Ishikawa (cell line): ENCODE data around the gene MACROD2.

Experiments used
- CEBPB ChIP-seq: IDR thresholded peaks from 2 replicates; pipeline ENCODE4 v1.6.1; 2012
- CREB1 ChIP-seq: IDR thresholded peaks from 2 replicates; pipeline ENCODE4 v1.6.1; 2012; ENCODE audit warnings: low read depth
- EGR1 ChIP-seq: IDR thresholded peaks from 2 replicates; pipeline ENCODE4 v1.6.1; 2012
- EP300 ChIP-seq: IDR thresholded peaks from 2 replicates; pipeline ENCODE4 v1.6.1; 2012; ENCODE audit warnings: borderline replicate concordance
- FOXM1 ChIP-seq: IDR thresholded peaks from 2 replicates; pipeline ENCODE4 v1.6.1; 2012; ENCODE audit warnings: low read depth, borderline replicate concordance
- NFIC ChIP-seq: IDR thresholded peaks from 2 replicates; pipeline ENCODE4 v1.6.1; 2012
- RAD21 ChIP-seq: IDR thresholded peaks from 2 replicates; pipeline ENCODE4 v1.6.1; 2012; ENCODE audit warnings: low read depth
- TAF1 ChIP-seq: IDR thresholded peaks from 2 replicates; pipeline ENCODE4 v1.6.1; 2012; ENCODE audit warnings: low read depth, mild to moderate bottlenecking
- TCF12 ChIP-seq: IDR thresholded peaks from 2 replicates; pipeline ENCODE4 v1.6.1; 2012; ENCODE audit warnings: low read depth
- TEAD4 ChIP-seq: IDR thresholded peaks from 2 replicates; pipeline ENCODE4 v1.6.1; 2012
- YY1 ChIP-seq: IDR thresholded peaks from 2 replicates; pipeline ENCODE4 v1.6.1; 2012; ENCODE audit warnings: low read depth
- ZBTB7A ChIP-seq: IDR thresholded peaks from 2 replicates; pipeline ENCODE4 v1.6.1; 2012; ENCODE audit warnings: low read depth
- TF ChIP-seq, protein P1 (sequence below): IDR thresholded peaks from 2 replicates; pipeline ENCODE4 v1.6.1; 2012; ENCODE audit warnings: low read depth, mild to moderate bottlenecking
- TF ChIP-seq, protein P2 (sequence below): IDR thresholded peaks from 2 replicates; pipeline ENCODE4 v1.6.1; 2012
- TF ChIP-seq, protein P3 (sequence below): IDR thresholded peaks from 2 replicates; pipeline ENCODE4 v1.6.1; 2012

MACROD2 gene

DNA sequence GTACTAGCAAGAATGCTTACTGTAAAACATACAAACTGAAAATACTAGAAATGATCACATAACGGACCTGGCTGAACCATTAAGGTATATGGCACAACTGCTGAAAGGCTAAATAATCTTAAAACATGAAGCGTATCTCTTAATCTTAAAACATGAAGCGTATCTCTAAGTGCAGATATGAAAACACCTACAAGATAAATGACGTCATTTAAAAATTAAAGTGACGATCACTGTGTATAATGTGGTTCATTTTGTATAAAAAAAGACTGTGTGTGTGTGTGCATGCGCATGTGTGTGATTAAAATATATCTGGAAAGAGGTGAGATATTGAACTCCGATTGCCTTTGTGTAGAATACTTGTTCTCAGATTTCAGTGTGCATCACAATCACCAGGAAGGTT lies 1797.5 kb downstream of the MACROD2 start:
- TF ChIP-seq, protein P1, sequence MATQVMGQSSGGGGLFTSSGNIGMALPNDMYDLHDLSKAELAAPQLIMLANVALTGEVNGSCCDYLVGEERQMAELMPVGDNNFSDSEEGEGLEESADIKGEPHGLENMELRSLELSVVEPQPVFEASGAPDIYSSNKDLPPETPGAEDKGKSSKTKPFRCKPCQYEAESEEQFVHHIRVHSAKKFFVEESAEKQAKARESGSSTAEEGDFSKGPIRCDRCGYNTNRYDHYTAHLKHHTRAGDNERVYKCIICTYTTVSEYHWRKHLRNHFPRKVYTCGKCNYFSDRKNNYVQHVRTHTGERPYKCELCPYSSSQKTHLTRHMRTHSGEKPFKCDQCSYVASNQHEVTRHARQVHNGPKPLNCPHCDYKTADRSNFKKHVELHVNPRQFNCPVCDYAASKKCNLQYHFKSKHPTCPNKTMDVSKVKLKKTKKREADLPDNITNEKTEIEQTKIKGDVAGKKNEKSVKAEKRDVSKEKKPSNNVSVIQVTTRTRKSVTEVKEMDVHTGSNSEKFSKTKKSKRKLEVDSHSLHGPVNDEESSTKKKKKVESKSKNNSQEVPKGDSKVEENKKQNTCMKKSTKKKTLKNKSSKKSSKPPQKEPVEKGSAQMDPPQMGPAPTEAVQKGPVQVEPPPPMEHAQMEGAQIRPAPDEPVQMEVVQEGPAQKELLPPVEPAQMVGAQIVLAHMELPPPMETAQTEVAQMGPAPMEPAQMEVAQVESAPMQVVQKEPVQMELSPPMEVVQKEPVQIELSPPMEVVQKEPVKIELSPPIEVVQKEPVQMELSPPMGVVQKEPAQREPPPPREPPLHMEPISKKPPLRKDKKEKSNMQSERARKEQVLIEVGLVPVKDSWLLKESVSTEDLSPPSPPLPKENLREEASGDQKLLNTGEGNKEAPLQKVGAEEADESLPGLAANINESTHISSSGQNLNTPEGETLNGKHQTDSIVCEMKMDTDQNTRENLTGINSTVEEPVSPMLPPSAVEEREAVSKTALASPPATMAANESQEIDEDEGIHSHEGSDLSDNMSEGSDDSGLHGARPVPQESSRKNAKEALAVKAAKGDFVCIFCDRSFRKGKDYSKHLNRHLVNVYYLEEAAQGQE, result no peak
- TF ChIP-seq TCF12, result no peak
- no peak for TF ChIP-seq RAD21
- TF ChIP-seq TEAD4, result no peak
- TF ChIP-seq, protein P2, sequence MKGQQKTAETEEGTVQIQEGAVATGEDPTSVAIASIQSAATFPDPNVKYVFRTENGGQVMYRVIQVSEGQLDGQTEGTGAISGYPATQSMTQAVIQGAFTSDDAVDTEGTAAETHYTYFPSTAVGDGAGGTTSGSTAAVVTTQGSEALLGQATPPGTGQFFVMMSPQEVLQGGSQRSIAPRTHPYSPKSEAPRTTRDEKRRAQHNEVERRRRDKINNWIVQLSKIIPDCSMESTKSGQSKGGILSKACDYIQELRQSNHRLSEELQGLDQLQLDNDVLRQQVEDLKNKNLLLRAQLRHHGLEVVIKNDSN, result no peak
- no peak for TF ChIP-seq FOXM1
- TF ChIP-seq TAF1, result no peak
- no peak for TF ChIP-seq ZBTB7A
- TF ChIP-seq, protein P3, sequence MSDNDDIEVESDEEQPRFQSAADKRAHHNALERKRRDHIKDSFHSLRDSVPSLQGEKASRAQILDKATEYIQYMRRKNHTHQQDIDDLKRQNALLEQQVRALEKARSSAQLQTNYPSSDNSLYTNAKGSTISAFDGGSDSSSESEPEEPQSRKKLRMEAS, result no peak
- TF ChIP-seq NFIC, result no peak
- TF ChIP-seq EP300, result no peak
- no peak for TF ChIP-seq YY1
- TF ChIP-seq CEBPB, result no peak

DNA sequence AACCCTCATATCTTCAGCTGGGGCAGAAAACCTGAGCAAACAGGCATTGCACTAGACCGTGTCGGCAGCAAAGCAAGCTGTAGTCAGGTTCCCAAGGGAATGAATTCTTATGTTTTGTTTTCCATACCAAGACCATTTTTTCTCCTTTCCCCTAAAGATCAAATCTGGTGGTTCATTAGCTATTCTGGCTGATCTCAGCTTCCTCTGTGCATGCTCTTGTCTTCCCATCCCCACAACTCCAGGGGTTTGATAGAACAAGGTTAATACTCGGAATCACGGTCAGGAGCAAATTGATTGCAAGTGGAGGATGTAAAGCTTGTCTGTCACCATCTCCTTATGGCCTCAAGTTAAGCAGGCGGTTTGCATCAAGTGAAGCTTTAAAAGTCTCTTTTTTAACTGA lies 1799.1 kb downstream of the MACROD2 start:
- TF ChIP-seq, protein P2, result no peak
- no peak for TF ChIP-seq TEAD4
- no peak for TF ChIP-seq EP300
- TF ChIP-seq, protein P1, result no peak
- no peak for TF ChIP-seq TCF12
- TF ChIP-seq RAD21, result no peak
- no peak for TF ChIP-seq TAF1
- no peak for TF ChIP-seq EGR1
- TF ChIP-seq, protein P3, result no peak
- TF ChIP-seq CEBPB, result no peak
- no peak for TF ChIP-seq ZBTB7A
- TF ChIP-seq FOXM1, result no peak
- TF ChIP-seq NFIC, result no peak
- TF ChIP-seq CREB1, result no peak
- TF ChIP-seq YY1, result no peak

DNA sequence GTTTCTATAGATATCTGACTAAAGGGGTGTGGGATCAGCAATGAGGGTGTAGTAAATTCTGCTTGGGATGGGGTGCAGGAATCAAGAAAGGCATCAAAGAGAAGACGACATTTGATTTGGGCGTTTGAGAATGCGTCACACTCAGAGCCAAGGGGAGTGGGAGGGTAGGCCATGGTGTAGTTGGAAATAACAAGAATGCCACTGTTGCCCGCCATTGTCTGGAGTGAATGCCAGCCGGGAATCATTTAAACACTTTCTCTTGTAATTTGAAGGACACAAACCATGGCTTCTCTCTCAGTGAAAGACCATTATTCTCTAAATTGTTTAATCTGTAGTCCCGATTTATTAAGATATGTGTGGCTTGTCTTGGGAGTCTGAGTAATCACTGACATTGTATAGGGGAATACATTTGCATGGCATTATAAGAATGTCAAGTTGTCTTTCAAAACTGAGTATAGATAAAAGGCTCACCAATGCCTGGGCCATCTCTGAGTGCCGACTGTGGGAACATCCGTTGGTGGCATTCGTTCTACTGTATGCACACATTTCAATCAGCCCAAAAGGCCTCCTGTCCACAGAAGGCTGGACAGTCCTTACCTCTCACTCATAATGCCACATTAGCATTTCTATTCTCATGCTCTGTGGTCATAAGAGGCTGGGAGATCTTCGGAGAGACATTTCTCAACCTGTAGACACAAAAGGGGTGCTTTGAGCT lies 1800.1 kb downstream of the MACROD2 start:
- no peak for TF ChIP-seq NFIC
- no peak for TF ChIP-seq CREB1
- TF ChIP-seq RAD21, result no peak
- TF ChIP-seq, protein P2, result no peak
- TF ChIP-seq TAF1, result no peak
- TF ChIP-seq ZBTB7A, result no peak
- no peak for TF ChIP-seq EGR1
- TF ChIP-seq YY1, result no peak
- no peak for TF ChIP-seq TCF12

DNA sequence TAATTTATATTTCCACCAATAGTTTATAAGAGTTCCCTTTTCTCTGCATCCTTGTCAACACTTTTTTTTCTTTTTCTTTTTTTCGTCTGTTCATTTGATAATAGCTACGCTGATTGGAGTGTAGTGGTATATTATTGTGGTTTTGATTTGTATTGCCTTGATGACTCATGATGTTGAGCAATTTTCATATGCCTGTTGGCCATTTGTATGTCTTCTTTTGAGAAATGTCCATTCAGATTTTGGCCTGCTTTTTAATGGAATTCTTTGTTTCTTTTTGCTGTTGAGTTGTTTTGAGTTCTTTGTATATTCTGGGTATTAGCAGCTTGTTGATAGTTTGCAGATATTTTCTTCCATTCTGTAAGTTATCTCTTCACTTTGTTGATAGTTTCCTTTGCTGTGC lies 1804.6 kb downstream of the MACROD2 start:
- TF ChIP-seq NFIC, result no peak
- TF ChIP-seq RAD21, result no peak
- TF ChIP-seq FOXM1, result no peak
- TF ChIP-seq ZBTB7A, result no peak
- no peak for TF ChIP-seq EGR1
- no peak for TF ChIP-seq TEAD4
- no peak for TF ChIP-seq EP300
- TF ChIP-seq TCF12, result no peak
- TF ChIP-seq, protein P2, result no peak

DNA sequence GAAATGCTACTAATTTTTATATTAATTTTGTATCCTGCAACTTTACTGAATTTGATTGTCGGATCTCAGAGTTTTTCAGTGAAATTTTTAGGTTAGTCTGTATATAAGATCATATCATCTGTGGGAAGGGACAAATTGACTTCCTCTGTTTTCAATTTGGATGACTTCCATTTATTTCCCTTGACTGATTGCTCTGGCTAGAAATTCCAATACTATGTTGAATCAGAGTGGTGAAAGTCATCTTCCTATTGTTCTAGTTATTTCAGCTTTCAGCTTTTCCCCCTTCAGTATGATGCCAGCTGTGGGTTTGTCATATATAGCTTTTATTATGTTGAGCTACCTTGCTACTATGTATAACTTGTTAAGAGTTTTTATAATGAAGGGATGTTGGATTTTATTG lies 1806.7 kb downstream of the MACROD2 start:
- TF ChIP-seq EGR1 (no peak), NFIC (no peak), RAD21 (no peak)
- TF ChIP-seq, protein P3, result no peak
